Stimulated activated CD4-positive, alpha-beta T cell treated with anti-CD3 and anti-CD28 coated beads, Interleukin-15, amount 100 ng/mL, for 24 hours (primary cell): Measurements from ENCODE around the gene FAM234B.

Source experiments
- DNase-seq: peaks from one replicate; pipeline ENCODE4 v3.0.0-alpha.2; 2020

FAM234B gene

DNA sequence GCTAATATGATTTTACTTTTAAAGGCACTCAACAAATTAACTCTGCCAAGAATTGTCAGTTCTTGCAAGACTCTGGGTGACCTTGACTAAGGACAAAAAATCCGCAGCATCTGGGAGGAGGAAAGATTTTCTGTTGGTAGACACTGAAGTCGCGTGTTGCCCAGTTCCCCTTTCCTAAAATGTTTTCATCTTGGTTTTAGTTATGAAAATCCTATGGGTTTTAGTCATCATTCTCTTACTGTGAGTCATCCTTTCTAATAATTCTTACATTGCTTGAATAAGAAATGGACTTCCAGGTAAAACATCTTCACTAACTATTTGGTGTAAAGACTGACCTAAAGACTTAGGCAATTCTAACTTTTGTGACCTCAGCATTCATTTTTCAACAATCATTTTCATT is 50.2 kb downstream of the FAM234B start:
- DNase-seq = no peak

DNA sequence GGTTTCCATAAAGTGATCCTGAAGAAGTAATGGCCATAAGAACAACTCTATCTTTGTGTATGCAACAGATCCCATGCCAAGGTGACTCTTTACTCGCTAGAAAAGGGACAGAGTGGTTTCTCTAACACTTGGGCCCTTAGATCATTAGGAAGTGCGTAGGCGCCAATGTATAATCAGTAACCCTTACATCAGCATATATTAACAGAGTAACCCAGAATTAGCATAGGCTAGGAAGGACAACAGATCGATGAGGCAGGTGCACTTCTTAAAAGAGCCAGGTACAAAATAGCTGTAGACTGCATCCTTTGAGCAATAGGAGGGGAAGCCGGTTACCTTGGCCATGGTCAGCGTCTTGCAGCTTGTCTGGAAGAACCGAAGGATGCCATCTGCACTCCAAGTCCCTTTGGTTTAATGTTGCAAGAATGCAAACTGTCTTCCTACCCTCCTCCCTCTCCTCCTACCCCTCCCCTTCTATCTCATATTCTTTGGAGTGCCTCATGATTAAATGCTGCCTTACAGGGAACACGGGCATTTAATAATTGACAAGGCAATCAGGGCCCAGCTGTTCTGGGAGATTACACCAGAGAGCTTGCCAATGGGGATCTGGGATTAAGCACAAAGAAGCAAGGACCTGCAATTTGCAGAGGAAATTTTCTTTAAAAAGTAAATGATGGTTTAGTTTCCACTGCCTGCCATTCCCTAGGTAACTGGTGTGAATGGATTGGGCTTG is 51.2 kb downstream of the FAM234B start:
- DNase-seq = no peak

DNA sequence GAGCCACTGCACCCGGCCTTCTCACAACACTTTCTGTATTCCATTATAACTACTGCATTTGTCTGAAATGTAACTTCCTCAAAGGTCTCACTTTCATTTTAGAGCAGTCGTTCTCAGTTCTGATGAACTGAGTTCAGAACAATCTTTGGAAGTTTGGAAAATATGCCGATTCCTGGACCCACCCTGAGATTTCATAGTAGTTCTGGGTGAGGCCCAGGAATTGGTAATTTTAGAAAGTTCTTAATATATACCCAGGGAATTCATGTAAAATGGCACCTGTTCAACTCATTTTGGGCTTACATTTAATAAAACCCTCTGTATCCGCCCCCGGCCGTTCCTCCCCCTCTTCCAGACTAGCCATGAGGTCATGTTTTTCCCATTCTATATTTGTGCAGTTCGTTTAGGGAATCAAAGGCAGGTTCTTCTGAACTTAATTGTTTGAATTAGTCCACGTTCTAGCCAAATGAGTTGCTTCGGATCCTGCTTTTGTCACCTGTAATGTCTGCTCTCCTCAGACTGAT is 53.4 kb downstream of the FAM234B start:
- DNase-seq = no peak

DNA sequence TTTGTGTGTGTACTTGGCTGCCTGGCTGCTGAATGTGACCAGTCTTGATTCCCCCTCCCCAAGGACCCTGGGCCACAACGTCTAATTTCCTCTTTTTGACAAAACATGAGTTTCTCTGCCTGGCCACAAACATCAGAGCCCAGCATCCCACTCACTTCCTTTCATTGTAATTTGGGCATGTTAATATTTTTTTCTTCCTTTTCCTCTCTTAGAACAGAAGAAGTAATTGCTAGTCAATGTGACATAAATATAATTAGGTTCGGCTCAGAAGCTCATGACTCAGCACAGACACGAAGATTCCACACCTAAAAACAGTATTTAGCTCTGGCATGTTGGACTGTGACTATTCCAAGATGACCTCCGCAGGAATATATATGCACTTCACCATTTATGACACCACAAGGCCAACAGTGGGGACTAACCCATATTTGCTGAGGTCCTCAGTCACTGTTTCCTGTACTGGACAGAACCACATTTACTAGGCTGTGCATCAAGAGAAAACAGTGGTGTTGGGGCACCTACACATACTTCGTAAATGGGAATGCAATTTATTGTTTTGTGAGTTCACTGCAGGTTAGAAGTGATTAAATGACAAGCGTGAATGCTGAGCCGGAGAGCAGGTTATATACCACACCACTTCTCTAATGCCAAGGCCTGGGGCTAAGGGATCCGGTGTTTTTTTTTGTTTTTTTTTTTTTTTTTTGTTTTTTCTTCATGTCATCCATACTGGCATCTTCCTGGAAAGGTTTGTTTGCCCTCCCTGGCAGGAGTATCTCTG is 55.1 kb downstream of the FAM234B start:
- no peak for DNase-seq

DNA sequence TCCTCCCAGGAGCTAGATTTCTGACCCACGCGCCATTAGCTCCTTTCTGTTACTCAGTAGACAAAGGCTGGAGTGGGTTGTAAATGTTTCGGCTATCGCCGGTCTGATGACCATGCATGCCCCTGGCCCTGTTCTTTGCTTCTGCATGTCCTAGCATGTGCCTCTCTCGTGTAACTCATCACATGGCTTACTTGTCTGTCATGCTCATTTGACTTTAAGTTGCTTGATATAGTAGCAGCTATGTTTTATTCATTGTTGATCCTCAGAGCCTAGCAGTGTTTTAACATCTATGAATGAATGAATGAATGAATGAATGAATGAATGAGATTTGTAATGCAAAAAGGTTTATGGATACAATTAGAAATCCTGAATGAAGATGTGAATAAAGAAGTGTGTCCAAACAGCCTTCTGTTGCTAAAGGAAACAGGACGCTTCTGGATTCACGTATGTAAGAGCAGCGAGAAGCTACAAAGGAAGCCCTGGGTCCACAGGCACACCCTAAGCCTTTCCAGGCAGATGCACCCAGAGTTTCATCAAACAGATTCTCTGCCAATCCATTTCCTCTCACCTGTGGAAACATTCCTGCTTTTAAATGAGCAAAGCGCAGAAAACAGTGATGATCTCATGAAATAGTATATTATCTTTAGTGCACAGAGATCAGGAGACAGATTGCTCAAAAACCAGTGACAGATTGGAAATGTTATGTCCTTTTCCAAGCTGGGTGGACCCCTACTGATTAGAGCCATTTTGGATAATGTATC is 55.8 kb downstream of the FAM234B start:
- DNase-seq = no peak

DNA sequence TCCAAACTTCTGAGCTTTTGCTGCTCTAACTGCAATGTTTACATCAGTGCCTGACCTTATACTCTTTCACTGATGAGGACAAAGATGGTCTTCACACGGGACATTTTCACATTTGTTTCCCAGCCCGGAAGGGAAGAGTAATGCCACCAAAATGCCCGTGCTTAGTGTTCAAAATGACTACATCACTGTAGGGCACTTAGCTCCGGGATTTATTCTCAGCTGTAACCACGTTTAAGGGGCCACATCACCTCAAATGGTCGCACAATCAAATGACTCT is 56.4 kb downstream of the FAM234B start:
- DNase-seq = no peak

DNA sequence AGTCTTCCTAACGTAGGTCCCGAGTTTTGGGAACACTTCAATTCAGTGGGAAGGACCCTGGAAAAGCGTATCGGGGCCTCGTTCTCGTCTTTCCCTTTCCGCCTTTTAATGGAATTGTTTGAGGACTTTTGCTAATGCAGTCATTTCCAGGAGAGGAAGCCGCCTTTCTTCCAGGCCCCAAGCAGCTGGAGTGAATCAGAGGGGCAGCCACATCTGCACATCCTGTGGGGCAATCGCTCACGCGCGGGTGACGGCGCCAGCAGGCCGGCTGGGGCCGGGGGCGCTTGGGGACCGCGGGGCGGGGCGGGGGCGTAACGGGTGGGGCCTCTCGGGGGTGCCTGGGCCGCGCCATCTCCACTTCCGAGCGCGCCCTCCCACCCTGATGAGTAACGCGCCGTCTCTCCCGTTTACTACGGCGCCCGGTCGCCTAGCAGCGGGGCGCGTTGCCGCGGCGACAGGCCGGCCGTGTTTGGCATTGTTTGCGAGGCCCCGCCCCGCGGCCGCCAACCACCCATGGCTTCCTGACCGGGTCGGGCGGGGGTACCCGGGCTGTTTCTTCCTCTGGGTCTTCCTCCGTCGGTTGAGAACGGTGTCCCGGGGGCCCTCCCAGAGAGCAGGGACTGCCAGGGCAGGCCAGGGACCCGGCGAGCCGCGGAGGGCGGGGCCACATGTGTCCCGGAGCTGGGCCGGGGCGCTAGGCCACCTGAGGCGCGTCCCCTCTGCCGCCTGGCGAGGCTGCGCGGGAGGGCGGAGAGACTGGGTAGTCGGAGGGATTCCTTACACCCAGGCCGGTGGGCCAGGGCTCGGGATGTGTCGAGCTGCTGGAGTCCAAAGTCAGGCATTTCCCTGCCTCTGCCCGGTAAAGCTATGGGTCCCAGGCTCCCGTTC is 56.9 kb downstream of the FAM234B start:
- peak; percentile 90 for DNase-seq

DNA sequence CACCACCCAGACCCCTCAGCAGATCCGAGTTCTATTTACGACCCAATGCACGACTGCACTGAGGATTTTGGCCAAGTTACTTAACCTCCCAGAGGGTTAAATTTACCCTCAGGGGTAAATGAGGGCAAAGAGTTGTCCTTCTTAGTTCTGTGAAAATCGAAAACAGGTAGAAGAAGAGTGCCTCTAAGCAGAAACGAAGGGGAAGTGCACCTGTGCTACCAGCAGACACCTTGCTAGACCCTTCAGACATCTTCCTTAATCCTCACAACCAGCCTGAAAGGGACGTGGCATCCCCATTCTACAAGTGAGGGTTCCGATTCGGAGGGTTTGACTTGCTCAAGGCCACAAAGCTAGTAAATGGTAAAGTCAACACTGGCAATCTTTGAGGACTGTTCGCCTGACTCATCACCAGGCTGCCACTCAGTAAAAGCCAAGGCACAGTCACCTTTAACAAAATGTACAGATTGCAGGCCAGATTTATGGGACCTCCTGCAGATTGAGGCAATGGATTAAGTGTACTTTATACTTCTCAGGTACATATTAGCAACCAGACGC is 57.7 kb downstream of the FAM234B start:
- peak; percentile 34 for DNase-seq

DNA sequence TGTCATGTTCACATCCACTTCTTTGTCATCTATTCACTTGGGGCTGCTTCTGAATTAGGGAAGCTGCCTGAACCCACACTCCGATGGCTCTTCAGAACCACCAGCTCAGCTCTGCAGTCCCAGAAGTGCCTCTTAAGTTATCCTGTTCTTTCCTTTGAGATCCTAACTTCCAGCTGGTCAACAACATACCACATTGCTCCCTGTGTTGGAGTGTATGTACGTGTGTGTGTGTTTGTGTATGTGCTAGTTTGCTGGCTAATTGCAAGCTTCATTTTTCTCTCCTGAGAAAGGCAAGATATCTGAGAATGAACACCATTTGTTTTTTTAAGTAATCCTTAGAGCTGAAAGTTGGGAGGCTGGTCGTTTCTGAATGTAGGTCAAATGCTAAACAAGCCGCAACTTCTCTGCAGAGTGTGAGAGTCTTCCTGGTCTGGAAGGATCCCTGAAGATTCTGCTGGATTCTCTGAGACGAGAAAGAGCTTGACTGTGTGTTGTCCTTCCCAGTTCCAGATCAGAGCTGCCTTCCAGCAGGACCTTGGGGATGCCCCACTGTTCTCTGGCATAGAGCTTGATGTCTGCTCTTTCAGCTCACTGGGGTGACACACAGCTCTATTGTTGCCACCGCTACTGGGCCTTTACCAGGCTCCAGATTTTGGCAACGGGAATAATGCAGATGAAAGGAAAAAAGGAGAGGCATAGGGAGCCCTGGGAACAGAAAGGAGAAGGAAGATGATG is 58.4 kb downstream of the FAM234B start:
- DNase-seq = no peak

DNA sequence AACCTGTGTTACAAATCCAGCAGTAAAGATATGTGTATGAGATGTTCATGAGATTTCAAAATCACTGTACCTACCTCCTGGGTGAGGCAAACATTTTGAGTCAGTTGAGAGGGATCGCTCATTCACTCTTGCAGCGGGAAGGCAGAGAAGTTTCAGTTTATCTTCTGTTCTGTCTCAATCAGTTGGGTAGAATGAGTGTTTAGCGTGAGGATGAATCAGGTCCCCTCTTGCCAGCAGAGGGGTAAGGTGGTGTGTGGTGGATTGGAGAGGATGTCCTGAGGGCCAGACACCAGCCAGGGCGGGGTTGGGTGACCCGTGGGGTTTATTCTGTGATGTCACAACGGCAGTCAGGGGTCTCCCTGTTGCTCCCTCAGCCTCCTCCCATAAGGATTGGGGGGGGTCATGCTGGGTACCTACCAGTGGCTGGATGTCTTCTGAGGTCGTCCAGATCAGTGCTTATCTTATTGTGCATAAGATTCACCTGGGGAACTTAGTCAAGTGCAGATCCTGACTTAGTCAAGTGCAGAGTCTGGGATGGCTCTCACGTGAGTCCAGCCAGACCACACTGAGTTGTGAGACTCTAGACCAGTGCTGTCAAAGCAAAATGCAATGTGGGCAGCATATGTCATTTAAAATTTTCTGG is 59.3 kb downstream of the FAM234B start, which contains the start of gene GSG1:
Gene GSG1, minus strand, starts transcription at position 277 of the 643 bp plus-strand sequence. Its CDS starts 155 bp downstream, at position 122.
- peak; percentile 40 for DNase-seq

DNA sequence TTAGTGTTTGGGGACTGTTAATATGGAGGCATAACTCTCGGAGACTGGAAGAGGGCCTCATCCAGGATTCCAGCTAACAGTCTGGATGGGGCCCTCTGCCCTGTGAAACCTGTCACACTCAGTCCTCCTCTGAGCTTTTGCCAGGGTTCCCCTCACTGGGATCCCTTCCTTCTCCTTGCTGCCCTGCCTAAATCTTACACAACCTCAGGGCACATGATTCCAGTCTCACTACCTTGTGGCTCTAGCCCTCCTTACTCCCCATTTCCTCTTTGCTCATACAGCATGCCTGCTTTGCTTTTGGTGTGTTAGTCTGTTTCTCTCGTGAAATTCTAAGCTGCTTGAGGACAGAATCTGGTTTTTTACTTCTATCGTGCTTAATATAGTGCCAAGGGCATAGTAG is 60.2 kb downstream of the FAM234B start:
- no peak for DNase-seq

DNA sequence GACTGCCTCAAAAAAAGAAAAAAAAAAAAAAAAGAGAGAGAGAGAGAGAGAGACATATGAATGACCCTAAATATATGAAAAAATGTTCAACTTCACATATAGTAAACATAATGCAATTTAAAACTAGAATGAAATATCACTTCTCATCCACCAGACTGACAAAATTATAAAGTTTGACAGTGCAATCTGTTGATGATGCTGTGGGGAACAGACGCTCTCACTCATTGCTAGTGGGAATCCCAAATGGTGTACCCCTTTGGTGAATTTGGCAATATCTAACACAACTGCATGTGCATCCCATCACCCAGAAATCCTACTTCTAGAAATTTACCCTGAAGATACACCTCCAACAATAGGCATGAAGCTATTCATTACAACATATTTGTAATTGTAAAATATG is 61.6 kb downstream of the FAM234B start:
- no peak for DNase-seq

DNA sequence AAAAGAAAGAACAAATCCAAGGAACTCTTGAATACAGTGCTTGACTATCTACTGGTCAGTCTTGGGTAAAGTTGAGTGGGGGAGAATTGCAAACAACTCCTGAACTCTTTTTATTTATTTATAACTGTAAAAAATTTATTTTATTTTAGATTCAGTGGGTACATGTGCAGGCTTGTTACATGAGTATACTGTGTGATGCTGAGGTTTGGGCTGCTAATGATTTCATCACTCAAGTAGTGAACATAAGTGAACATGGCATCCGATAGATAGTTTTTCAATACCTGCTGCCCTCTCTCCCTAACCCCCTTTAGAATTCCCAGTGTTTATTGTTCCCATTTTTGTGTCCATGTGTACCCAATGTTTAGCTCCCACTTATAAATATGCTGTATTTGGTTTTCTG is 62.5 kb downstream of the FAM234B start:
- no peak for DNase-seq

DNA sequence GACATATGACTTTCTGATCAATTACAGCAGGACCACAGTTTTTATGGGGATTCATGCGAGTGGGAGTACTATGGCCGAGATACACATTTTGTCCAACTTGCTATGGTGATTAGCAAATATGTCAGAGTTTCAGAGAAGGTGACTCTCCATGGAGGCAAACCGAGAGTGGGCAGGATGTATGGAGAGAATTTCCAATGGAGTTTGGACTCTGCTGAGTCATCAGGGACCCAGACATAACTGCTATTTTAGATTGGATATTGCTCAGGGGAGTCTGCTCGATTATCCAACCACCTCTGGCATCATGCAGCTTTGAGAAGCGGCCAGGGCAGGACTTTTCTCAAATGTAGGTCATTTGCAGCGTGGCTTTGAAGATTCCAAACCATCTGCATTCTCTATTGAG is 68.8 kb downstream of the FAM234B start:
- no peak for DNase-seq

DNA sequence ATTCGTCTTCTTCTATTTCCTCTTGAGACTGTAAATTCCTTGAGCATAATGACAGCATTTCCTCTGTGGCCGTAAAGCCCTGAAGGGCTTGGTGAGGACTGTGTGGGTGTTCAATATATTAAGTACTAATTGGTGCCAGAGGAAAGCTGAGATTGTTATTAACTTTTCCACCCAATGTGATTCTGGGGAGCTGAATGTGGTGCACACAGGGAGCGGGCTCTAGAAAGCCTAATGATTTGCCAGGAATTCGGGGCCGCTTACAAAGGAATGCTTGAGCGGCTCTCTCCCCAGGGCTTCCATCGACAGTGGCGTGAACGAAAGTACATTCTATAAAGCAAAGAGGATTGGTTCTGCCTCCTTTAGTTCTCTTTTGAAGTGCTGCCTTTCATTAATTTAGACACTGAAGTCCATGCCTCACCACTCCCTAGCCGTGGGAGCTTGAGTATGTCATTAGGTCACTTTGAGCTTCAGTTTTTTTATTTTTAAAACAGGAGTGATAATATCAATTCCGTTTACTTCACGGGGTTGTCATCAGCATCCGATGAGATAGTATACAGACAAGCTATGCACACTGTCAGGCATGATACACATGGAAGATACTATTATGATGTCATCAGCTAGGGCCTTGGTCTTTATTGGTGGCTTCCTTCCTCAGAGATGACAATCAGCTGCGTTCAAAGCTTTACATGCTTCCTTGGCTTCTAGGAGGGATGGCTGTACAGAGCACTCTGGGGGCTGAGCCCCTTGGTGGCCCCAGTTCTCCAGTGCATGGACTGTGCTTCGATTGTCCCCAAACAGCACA is 70.3 kb downstream of the FAM234B start:
- DNase-seq = no peak

DNA sequence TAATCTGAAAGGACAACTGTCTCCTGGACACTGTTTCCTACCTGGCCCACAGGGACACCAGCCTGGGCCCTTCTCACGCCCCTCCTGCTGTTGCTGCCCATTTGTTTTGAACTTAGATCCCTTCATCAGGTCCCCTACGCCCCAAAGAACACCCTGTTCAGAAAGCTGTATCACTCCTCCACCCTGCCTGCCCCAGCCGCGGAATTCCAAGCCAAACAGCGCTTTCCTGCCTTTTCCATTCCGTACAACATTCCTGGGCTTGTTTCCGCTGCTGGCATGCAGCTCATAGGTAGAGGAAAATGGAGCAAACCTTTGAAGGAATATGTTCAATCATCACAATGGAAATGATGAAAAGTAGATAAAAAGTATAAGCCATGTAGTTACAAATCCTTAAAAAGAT is 72.1 kb downstream of the FAM234B start:
- DNase-seq = no peak

DNA sequence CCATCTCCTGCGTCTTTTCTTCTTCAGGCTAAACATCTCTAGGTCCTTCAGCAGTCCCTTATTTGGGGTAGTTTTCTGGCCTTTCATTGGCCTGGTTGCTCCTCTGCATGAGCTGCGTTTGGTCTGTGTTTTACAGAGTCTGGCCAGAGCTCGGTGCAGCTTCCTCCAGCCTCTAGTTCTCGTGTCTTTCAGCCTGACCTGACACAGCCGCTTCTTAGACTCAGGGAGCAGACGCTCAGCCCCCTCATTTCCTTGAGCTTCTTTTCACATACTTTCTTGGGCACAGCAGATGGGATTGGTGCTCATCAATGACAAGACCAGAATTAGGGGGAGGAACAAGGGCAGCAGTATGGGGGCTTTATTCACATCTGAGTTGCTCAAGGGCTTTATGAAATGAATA is 72.8 kb downstream of the FAM234B start:
- no peak for DNase-seq

DNA sequence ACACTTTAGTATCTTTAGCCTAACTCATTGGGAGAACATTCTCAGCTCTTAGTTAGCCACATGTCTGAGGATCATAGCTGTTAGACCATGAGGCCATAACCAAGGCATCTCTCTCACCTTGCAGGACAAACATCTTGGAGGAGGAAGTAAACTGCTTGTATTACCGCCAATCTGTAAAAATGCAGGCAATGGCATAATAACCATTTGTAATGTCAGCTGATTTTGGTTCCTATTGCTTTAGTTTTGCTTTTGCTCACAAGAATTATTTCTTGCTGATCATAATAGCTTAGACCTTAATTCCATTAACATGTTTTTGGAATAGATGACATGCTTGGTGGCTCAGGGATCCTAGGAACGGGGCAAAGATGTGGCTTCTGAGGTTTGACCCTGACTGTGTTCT is 75.6 kb downstream of the FAM234B start:
- no peak for DNase-seq

DNA sequence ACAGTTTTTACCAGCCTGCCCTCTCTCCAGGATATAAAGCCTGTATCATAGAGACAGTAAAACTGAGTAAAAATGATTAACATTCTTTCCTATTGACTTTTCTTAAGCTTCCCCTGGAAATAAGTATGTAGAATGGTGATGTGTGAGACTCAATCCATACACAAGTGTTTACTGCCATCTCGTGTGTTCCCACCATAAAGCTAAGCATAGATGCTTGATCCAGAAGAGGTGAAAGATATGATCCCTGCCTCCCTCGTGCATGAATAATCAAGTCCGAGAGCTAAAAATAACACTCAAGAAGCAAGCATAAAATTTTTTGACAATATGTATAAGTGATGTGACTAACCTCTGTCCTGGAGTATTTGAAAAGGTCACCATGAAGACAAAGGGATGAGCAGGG is 76.2 kb downstream of the FAM234B start:
- DNase-seq = no peak

DNA sequence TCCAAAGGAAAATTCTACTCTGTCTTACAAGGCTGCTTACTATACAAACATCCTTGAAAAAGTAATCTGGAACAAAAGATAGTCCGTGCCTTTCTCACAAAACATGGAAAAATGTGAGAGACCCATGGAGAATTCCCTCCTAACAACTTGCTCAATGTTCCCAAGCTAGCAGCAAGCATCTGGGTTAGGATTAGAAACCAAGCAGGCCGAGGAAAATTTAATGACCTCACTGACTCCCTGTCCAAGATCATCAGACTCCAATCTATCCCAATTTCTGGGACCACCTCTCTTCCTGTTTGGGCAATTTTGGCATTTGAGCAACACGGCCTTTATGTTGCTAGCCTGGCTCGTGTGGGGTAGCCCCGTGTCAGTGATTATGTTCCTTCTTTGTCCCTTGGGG is 77.4 kb downstream of the FAM234B start:
- DNase-seq = no peak
